Measurements from ENCODE around the gene NXPH1. TPM values are rescaled to one million over a fixed set of nuclear protein-coding genes. Genes with fewer than 3 reads are reported as not detected.

The NXPH1 gene
- total RNA-seq, 4 donors from 2014 or later = not detected

- DNase-seq = no peak
- no peaks in the 10 kb centered on the region for H3K9me3 ChIP-seq
- WGBS, 2 donors = 47 to 49% methylated on average over 4 of the region's 4 CpGs
- no peaks in the 10 kb centered on the region for H3K36me3 ChIP-seq
- TF ChIP-seq CTCF (IDR thresholded peaks at IDR 0.05) (no peak), POLR2A (IDR thresholded peaks at IDR 0.05) (no peak)
- H3K4me3 ChIP-seq = no peak overlapping the region
- no peaks in the 10 kb centered on the region for H3K27me3 ChIP-seq
- no peaks in the 10 kb centered on the region for H3K4me1 ChIP-seq
- intact Hi-C loops (cut with DNase I) = no loop called here
- H3K27ac ChIP-seq = no peak overlapping the region
Measured at GRCh38 chr7:8751557-8752231, 318.3 kb downstream of the NXPH1 start.

GRCh38 chr7:8753355-8753754, 319.9 kb downstream of the NXPH1 start:
- H3K4me3 ChIP-seq = no peak overlapping the region
- DNase-seq = no peak
- H3K4me1 ChIP-seq = no peaks in the 10 kb centered on the region
- no peaks in the 10 kb centered on the region for H3K27me3 ChIP-seq
- no peaks in the 10 kb centered on the region for H3K9me3 ChIP-seq
- no peaks in the 10 kb centered on the region for H3K36me3 ChIP-seq
- TF ChIP-seq POLR2A (IDR thresholded peaks at IDR 0.05) (no peak), CTCF (IDR thresholded peaks at IDR 0.05) (no peak)
- 73 to 84% methylated on average over 3 of the region's 3 CpGs for WGBS, 2 donors
- H3K27ac ChIP-seq = no peak overlapping the region
- intact Hi-C loops (cut with DNase I) = no loop called here

GRCh38 chr7:8761731-8762130, 328.3 kb downstream of the NXPH1 start:
- H3K4me3 ChIP-seq = no peak overlapping the region
- no peaks in the 10 kb centered on the region for H3K36me3 ChIP-seq
- no peaks in the 10 kb centered on the region for H3K9me3 ChIP-seq
- DNase-seq = no peak
- 67 to 70% methylated on average over 1 of the region's 1 CpG for WGBS, 2 donors
- intact Hi-C loops (cut with DNase I) = no loop called here
- H3K4me1 ChIP-seq = no peaks in the 10 kb centered on the region
- no peaks in the 10 kb centered on the region for H3K27me3 ChIP-seq
- H3K27ac ChIP-seq = no peak overlapping the region
- TF ChIP-seq CTCF (IDR thresholded peaks at IDR 0.05) (no peak), POLR2A (IDR thresholded peaks at IDR 0.05) (no peak)

- Histone ChIP-seq H3K4me3 (no peak overlapping the region), H3K4me1 (no peaks in the 10 kb centered on the region), H3K27ac (no peak overlapping the region), H3K9me3 (no peaks in the 10 kb centered on the region), H3K36me3 (no peaks in the 10 kb centered on the region), H3K27me3 (no peaks in the 10 kb centered on the region)
- intact Hi-C loops (cut with DNase I) = no loop called here
- TF ChIP-seq POLR2A (IDR thresholded peaks at IDR 0.05) (no peak), CTCF (IDR thresholded peaks at IDR 0.05) (no peak)
- no peak for DNase-seq
- WGBS, 2 donors = 72 to 75% methylated on average over 9 of the region's 9 CpGs
Measured at GRCh38 chr7:8762803-8763202, 329.4 kb downstream of the NXPH1 start.

- TF ChIP-seq POLR2A (IDR thresholded peaks at IDR 0.05) = no peak
- TF ChIP-seq CTCF (IDR thresholded peaks at IDR 0.05) = no peak
- DNase-seq = no peak
- no peaks in the 10 kb centered on the region for H3K36me3 ChIP-seq
- intact Hi-C loops (cut with DNase I) = no loop called here
- no peaks in the 10 kb centered on the region for H3K9me3 ChIP-seq
- H3K27me3 ChIP-seq = no peaks in the 10 kb centered on the region
- H3K27ac ChIP-seq = no peak overlapping the region
- WGBS, 2 donors = 44 to 59% methylated on average over 3 of the region's 3 CpGs
- H3K4me1 ChIP-seq = no peaks in the 10 kb centered on the region
- no peak overlapping the region for H3K4me3 ChIP-seq
Measured at GRCh38 chr7:8765374-8765773, 332.0 kb downstream of the NXPH1 start.
